K562 (cell line): ENCODE measurements around the gene R3HDM2. TPM values are rescaled to one million over a fixed set of nuclear protein-coding genes. Genes with fewer than 3 reads are reported as not detected.

Experiments
- E2F8 ChIP-seq: fragments of 450-650 bp; IDR thresholded peaks from 2 replicates; pipeline ENCODE4 v1.7.1; 2018; ENCODE audit warnings: mild to moderate bottlenecking, low read depth; ENCODE audit not compliant: partially characterized antibody
- HMBOX1 ChIP-seq: sonication (generic); IDR thresholded peaks from 2 replicates; pipeline ENCODE4 v1.6.1; 2016
- HMG20B ChIP-seq: fragments of 250-450 bp; sonication (Bioruptor Pico); IDR thresholded peaks from 2 replicates; pipeline ENCODE4 v1.5.0; 2021; ENCODE audit warnings: mild to moderate bottlenecking
- LARP7 ChIP-seq: fragments of 450-650 bp; IDR thresholded peaks from 2 replicates; pipeline ENCODE4 v1.6.1; 2016
- MCM3 ChIP-seq: fragments of 450-650 bp; IDR thresholded peaks from 2 replicates; pipeline ENCODE4 v1.6.1; 2016
- MLLT1 ChIP-seq, 2 experiments: fragments of 450-650 bp; IDR thresholded peaks; 2 replicates each; pipeline ENCODE4 v1.6.1; 2016
- POLR2G ChIP-seq: fragments of 200-400 bp; formaldehyde crosslinking; IDR thresholded peaks from 2 replicates; pipeline ENCODE4 v1.6.1; 2017; ENCODE audit warnings: low read depth, mild to moderate bottlenecking, antibody characterized with exemption, low read length, moderate library complexity
- POLR2H ChIP-seq: IDR thresholded peaks from 2 replicates; pipeline ENCODE4 v1.6.1; 2016; ENCODE audit warnings: missing genetic modification characterization, low read depth, mild to moderate bottlenecking, control low read depth, missing compliant biosample characterization, moderate library complexity
- PYGO2 ChIP-seq: fragments of 450-650 bp; IDR thresholded peaks from 2 replicates; pipeline ENCODE4 v1.6.1; 2016; ENCODE audit warnings: mild to moderate bottlenecking, missing genetic modification characterization, moderate library complexity, missing compliant biosample characterization
- SMAD4 ChIP-seq: fragments of 250-450 bp; sonication (Bioruptor Pico); conservative IDR thresholded peaks from 2 replicates; pipeline ENCODE4 v1.8.0; 2021; ENCODE audit warnings: inconsistent platforms, mild to moderate bottlenecking, moderate library complexity
- SP2 ChIP-seq: IDR thresholded peaks from 2 replicates; pipeline ENCODE4 v1.6.1; 2011; ENCODE audit warnings: mild to moderate bottlenecking, low read depth, low read length, moderate library complexity; ENCODE audit not compliant: poor library complexity, severe bottlenecking; ENCODE audit errors: extremely low read depth
- SRSF9 ChIP-seq: fragments of 200-400 bp; formaldehyde crosslinking; IDR thresholded peaks from 2 replicates; pipeline ENCODE4 v1.6.1; 2017; ENCODE audit warnings: low read depth, low read length, borderline replicate concordance
- VEZF1 ChIP-seq: fragments of 200-800 bp; sonication (Bioruptor generic); IDR thresholded peaks from 2 replicates; pipeline ENCODE4 v1.6.1; 2017; ENCODE audit warnings: missing genetic modification characterization, missing compliant biosample characterization
- ZBTB7A ChIP-seq: IDR thresholded peaks from 2 replicates; pipeline ENCODE4 v1.6.1; 2011; ENCODE audit warnings: low read depth, mild to moderate bottlenecking, low read length, moderate library complexity, borderline replicate concordance; ENCODE audit not compliant: control insufficient read depth
- ZNF121 ChIP-seq: sonication (generic); formaldehyde crosslinking; conservative IDR thresholded peaks from 2 replicates; pipeline ENCODE4 v1.8.0; 2022; ENCODE audit warnings: missing genetic modification reagents
- ZNF239 ChIP-seq: fragments of 250-450 bp; sonication (Bioruptor Pico); IDR thresholded peaks from 2 replicates; pipeline ENCODE4 v1.4.0; 2020; ENCODE audit warnings: mild to moderate bottlenecking
- ZNF512 ChIP-seq: IDR thresholded peaks from 2 replicates; pipeline ENCODE4 v1.6.1; 2016; ENCODE audit warnings: missing genetic modification characterization, missing compliant biosample characterization
- ZNF655 ChIP-seq: fragments of 250-450 bp; sonication (Bioruptor Pico); IDR thresholded peaks from 2 replicates; pipeline ENCODE4 v1.5.0; 2021
- polyA plus RNA-seq, 8 experiments: library from polyadenylated mRNA; depleted of rRNA in 4 of 8; stranded (reverse) in 5 of 8; unstranded in 3 of 8; fragments of >200 nt; fragmentation: Nextera tagmentation in 2 of 8; fragmentation: Illumina TruSeq in 1 of 8; extraction: Ambion mirVana in 2 of 8; extraction: Trizol in 1 of 8; gene quantifications; 2 replicates each; pipeline versions ENCODE4 v1.2.1 to v1.2.3, GENCODE V29; 2011 to 2014; ENCODE audit warnings: inconsistent platforms in 1 of 8, missing spikeins in 1 of 8
- total RNA-seq, 7 experiments: library from RNA; depleted of rRNA in 6 of 7; stranded (reverse); fragments of >200 nt in 6 of 7; fragmentation: Illumina TruSeq in 2 of 7; extraction: Trizol in 2 of 7; gene quantifications; 2 replicates each; pipeline versions ENCODE4 v1.2.1 to v1.2.3, GENCODE V29; 2011 to 2021; ENCODE audit warnings: low replicate concordance in 1 of 7

Gene R3HDM2
- total and polyA plus RNA-seq, 9 of the 15 experiments (the other 6 are each of a cell fraction or from before 2014, with no cell fraction given) = 3.3 to 18.8 (median 9.0) TPM

GRCh38 chr12:57430931-57431566 lies at the start of gene R3HDM2 (continued):
- peak; percentile 66 for TF ChIP-seq E2F8
- TF ChIP-seq SP2 = no peak
- no peak for TF ChIP-seq MLLT1 (IDR thresholded peaks at IDR 0.05)
- TF ChIP-seq ZNF512 (tag) = peak; percentile 7
- peak; percentile 76 for TF ChIP-seq VEZF1
- peak; percentile 32; the same call in 1 of the 2 replicates for TF ChIP-seq SMAD4 (CRISPR knock-in tag)
- peak; percentile 96 for TF ChIP-seq POLR2G
- TF ChIP-seq SRSF9 = no peak
- TF ChIP-seq ZNF121 (CRISPR knock-in tag) = no peak
- TF ChIP-seq ZBTB7A = no peak
- TF ChIP-seq HMBOX1 = no peak
- TF ChIP-seq PYGO2 (tag) = no peak
- no peak for TF ChIP-seq HMG20B (CRISPR knock-in tag)
- 0 out of 2 replicates have a peak, but pooled peaks have one; percentile 7 for TF ChIP-seq ZNF239 (CRISPR knock-in tag)
- no peak for TF ChIP-seq MCM3
- no peak for TF ChIP-seq LARP7
- TF ChIP-seq POLR2H (tag) = peak; percentile 89
- no peak for TF ChIP-seq ZNF655 (CRISPR knock-in tag)
